C4-2B (cell line): ENCODE data around the gene NLRX1.

Experiments used
- H3K27ac ChIP-seq: fragments of 450-650 bp; 2 replicates; pipeline ENCODE4 v1.5.1; 2017
- ZFX ChIP-seq: fragments of 450-650 bp; IDR thresholded peaks from 2 replicates; pipeline ENCODE4 v1.6.1; 2017
- TF ChIP-seq, protein P1 (sequence below): fragments of 450-650 bp; conservative IDR thresholded peaks from 2 replicates; pipeline ENCODE4 v1.5.1; 2017; ENCODE audit warnings: mild to moderate bottlenecking

Gene NLRX1, protein sequence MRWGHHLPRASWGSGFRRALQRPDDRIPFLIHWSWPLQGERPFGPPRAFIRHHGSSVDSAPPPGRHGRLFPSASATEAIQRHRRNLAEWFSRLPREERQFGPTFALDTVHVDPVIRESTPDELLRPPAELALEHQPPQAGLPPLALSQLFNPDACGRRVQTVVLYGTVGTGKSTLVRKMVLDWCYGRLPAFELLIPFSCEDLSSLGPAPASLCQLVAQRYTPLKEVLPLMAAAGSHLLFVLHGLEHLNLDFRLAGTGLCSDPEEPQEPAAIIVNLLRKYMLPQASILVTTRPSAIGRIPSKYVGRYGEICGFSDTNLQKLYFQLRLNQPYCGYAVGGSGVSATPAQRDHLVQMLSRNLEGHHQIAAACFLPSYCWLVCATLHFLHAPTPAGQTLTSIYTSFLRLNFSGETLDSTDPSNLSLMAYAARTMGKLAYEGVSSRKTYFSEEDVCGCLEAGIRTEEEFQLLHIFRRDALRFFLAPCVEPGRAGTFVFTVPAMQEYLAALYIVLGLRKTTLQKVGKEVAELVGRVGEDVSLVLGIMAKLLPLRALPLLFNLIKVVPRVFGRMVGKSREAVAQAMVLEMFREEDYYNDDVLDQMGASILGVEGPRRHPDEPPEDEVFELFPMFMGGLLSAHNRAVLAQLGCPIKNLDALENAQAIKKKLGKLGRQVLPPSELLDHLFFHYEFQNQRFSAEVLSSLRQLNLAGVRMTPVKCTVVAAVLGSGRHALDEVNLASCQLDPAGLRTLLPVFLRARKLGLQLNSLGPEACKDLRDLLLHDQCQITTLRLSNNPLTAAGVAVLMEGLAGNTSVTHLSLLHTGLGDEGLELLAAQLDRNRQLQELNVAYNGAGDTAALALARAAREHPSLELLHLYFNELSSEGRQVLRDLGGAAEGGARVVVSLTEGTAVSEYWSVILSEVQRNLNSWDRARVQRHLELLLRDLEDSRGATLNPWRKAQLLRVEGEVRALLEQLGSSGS

DNA sequence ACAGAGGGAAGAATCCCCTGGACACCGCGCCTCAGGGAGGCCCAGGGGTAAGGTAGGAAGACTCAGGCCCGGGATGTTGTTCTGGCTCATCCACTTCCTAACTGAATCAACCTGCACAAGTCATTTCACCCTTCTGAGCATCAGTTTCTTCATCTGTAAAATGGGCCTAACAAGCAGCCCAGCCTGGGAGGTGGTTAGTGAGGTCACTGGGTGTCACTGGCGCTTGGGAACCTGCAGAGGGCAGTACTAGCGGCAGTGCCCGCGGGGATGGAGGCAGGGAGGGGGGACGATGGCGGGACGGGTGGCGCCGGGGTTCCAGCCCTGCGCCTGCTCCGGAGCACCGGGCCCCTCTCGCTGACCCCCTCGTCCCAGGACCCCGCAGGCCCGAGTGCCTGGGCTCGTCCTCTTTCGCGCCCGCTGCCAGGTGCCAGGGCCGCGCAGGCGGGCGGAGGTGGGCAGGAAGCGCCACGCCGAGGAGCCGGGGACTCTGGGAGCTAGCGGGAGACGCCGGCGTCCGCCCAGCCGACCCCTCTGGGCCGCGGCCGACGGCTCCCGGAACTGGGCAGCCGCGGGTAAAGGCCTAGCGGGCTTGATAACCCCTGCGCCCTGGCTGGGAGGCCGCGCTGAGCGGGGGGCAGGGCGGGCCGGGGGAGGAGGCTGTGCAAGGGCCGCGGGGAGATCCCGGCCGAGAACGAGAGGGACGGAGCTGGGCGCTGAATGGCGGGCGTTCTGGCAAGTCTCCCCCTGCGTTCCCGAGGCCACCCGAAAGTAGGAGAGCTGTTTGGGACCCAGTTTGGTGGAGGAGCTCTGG, at the start of gene NLRX1:
Gene NLRX1, plus strand, starts transcription at position 255 of the 811 bp plus-strand sequence. CDS start 2,679 bp downstream, outside the sequence.
- TF ChIP-seq, protein P1, sequence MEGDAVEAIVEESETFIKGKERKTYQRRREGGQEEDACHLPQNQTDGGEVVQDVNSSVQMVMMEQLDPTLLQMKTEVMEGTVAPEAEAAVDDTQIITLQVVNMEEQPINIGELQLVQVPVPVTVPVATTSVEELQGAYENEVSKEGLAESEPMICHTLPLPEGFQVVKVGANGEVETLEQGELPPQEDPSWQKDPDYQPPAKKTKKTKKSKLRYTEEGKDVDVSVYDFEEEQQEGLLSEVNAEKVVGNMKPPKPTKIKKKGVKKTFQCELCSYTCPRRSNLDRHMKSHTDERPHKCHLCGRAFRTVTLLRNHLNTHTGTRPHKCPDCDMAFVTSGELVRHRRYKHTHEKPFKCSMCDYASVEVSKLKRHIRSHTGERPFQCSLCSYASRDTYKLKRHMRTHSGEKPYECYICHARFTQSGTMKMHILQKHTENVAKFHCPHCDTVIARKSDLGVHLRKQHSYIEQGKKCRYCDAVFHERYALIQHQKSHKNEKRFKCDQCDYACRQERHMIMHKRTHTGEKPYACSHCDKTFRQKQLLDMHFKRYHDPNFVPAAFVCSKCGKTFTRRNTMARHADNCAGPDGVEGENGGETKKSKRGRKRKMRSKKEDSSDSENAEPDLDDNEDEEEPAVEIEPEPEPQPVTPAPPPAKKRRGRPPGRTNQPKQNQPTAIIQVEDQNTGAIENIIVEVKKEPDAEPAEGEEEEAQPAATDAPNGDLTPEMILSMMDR = peak; percentile 97
- peak; percentile 92; the same call in 1 of the 2 replicates for TF ChIP-seq ZFX
- peak within 1 kb of the TSS; percentile 89 for H3K27ac ChIP-seq

DNA sequence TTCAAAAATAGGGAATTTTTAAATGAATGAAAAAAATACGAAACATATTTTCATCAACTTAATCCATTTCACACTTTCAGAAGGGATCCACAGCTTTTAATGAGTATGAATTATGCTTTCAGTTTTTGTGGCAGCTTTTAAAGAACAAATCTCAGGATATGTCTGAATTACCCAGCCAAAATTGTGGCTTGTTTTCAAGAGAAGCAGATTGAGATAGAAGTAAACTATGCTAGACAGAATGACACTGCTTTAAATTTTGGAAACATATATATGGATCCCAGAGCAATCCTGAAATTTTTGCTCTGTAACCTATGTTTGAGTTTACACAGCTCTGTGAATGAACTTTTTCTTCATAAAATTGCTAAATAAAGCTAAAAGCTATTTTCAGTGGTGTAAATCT, 49.6 kb upstream of the NLRX1 start:
- TF ChIP-seq, protein P1 = no peak
- TF ChIP-seq ZFX = no peak
- H3K27ac ChIP-seq = no peak overlapping the region

DNA sequence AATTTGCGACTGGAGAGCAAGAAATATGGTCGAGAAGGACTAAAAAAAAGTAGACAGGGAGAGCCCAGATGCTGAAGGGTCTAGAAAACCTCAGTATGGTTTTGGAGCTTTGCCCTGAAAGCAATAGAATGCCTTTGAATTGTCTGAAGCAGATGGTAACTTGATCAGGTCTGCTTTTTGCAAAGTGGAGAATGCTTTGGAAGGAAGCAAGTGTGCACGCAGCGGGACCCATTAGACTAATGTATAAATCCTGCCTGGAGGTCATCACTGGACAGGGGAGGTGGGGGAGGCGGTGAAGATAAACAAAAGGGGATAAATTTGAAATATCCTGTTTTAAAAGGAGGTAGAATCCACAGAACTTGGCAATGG, 47.9 kb upstream of the NLRX1 start:
- H3K27ac ChIP-seq = peak overlapping the region; percentile 78
- TF ChIP-seq ZFX = no peak
- TF ChIP-seq, protein P1 = no peak

DNA sequence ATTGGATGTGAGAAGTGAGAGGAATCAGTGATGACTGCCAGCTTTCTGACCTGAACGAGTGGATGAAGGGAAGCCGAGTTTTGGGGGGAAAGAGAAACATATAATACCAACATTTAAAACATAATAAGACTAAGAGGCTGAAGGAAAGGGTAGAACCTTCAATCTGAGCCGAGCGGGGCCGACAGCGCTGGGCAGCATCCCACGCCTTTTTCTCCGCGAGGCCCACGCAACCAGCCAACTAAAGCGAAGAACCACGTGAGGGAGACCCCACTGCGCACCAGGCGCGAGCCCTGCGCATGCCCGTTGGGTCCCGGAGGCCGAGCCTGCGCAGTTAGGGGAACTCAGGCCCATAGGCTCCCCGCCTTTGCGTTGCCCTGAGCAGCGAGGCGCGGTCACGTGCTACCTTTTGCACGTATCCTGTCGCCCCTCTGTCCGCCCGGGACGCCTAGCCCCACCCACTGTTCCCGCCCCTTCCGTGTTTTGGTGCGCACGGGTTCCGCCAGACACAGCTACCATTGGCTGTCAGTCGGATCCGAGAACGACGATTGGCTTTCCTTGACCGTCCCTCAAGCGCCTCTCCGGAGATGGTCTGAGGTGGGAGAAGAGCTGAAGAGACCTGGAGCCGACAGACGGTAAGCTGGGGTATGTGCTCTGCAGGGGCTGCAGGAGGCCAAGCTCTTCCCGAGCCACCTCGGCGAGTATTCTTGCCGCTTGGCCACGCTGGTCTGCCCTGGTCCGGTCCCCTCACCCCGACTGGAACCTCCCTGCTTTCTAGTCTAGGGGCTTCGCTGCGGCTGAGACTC, 47.3 kb upstream of the NLRX1 start, which contains the start of gene HINFP:
Gene HINFP, plus strand, starts transcription at position 573 of the 803 bp plus-strand sequence. CDS start 5,365 bp downstream, outside the sequence.
- TF ChIP-seq, protein P1 = no peak
- TF ChIP-seq ZFX = no peak
- peak within 1 kb of the TSS; percentile 78 for H3K27ac ChIP-seq

DNA sequence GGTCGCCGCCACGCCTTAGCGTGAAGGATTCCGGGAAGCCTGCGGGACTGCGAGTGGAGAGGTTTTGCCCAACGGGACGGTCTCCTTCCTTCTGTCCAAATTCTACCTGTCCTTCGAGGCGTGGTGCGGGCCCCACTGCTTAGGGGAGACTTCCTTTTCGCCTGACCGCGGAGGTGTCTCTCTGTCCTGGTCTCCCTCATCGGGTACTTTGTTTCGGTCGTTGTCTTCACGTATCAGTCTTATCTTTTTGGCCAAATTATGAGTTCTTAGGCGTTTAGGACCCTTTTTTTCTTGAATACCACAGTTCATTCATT, 46.8 kb upstream of the NLRX1 start:
- H3K27ac ChIP-seq = peak overlapping the region; percentile 78
- TF ChIP-seq, protein P1 = no peak
- TF ChIP-seq ZFX = no peak

DNA sequence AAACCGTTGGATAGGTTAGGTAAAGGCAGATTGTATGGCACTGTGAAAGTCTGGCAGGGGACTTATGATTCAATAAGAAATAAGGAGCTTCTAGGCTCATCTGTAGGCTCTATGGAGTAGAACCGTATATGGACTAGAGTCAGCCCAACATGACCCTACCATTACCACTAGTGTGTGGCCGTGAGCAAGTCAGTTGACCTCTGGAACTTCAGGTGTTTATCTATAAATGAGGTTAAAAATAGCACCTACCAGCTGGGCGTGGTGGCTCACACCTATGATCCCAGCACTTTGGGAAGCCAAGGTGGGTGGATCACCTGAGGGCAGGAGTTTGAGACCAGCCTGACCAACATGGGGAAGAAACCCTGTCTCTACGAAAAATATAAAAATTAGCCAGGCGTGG, 42.7 kb upstream of the NLRX1 start:
- no peak overlapping the region for H3K27ac ChIP-seq
- TF ChIP-seq, protein P1 = no peak
- no peak for TF ChIP-seq ZFX
